GM18502 (cell line): ENCODE data around the gene DYRK2.

Experiments
- ATAC-seq: cut with Tn5 transposase; IDR thresholded peaks from one replicate; pipeline ENCODE4 v1.9.1; 2021; ENCODE audit warnings: mild to moderate bottlenecking; ENCODE audit not compliant: unreplicated experiment, poor library complexity

The DYRK2 gene

DNA sequence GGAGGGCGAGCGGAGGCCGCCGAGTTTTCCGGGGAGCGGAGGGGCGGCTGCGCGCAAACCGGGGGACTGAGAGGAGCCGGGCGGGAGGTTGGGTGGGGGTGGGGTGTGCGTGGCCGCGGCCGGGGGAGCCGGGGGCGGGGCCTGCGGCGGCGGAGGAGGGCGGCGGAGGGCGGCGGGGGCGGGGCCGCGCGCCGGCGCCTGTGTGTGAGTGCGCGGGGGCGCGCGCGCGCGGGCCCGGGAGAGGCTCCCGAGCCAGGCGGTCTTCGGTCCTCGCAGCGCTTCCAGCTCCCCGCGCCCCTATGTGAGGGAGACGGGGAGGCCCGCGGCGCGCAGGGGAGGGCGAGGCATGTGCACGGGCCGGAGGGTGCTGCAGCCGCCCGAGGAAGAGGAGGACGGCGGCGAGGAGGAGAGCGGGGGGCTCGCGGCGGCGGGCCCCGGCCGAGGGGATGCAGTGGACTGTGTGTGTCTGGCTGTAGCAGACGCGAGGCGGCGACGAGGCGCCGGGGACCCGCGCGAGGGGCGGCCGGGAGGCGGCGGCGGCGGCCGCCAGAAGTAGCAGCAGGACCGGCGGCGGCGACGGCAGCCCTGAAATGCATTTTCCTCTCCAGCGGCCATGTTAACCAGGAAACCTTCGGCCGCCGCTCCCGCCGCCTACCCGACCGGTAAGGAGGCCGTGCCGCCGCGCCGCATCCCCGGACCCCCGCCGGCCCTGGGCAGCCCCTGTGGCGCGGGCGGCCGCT, at the start of gene DYRK2:
DYRK2 (plus strand) TSS at position 225 of the 740 bp plus-strand sequence; CDS start at position 614, 389 bp downstream.
- peak; percentile 67 for ATAC-seq

GRCh38 chr12:67599691-67600090, 48.9 kb upstream of the DYRK2 start:
- ATAC-seq, result no peak

GRCh38 chr12:67601126-67601525, 47.4 kb upstream of the DYRK2 start:
- no peak for ATAC-seq

DNA sequence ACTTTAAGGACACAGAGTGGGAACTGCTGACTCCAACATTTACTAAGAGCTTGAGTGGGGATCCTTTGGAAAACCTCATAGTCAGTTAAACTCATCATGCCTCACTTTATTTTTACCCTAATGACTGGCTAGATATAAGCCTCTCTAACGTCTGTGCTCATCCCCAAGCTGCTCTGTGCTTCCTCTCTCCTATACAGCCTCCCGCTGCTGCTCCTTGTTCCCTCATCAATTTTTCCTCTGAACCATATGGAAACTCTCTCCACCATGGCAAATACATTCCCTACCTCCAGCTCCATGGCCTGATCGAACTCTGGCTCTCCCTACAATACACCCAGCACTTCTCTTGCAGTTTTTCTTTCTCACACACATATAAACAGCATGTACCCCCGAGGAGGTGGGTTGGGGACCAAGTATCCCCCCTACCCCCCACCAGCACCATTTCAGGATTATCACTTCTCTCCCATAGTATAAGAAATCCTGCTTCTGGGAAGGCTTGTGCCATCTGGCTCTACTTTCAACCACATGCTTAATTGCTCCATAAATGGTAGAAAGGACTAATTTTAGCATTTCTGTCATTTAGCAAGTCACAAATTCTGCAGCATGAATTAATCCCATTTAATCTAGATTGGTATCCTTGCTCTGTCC, 39.2 kb upstream of the DYRK2 start:
- ATAC-seq, result no peak

DNA sequence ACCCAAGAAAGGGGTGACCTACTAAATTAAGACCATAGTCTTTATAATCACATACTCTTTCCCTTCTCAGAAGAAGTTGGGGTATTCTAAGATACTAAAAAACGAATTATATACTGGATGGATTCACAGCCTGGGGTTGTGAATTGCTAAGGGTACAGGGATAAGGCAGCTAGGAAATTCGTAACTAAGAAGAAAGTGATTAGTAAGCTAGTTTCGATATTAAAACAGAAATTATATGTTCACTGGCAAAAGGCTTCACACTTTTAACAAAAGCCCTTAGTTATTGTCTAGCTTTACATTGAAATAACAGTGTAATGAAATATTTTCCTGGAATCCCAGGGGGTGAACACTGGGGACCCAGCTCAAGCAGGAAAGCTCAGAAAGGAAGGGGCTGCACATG, 35.5 kb upstream of the DYRK2 start:
- no peak for ATAC-seq

GRCh38 chr12:67617629-67618028, 30.9 kb upstream of the DYRK2 start:
- ATAC-seq, result no peak

DNA sequence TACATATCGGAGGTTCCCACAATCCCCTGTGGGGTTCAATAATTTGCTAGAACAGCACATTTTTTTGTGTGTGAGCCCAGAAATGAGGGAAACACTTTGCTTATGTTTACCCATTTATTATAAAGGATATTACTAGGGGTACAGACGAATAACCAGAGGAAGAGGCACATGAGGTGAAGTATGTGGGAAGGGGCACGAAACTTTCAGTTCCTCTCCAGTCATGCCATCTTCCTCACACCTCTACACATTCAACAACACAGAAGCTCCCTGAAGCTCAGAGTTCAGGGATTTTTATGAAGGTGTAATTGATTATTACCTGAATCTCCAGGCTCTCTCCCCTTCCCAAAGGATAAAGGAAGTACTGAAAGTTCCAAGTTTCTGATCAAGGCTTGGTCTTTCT, 30.2 kb upstream of the DYRK2 start:
- ATAC-seq, result no peak

GRCh38 chr12:67621112-67621511, 27.4 kb upstream of the DYRK2 start:
- no peak for ATAC-seq

DNA sequence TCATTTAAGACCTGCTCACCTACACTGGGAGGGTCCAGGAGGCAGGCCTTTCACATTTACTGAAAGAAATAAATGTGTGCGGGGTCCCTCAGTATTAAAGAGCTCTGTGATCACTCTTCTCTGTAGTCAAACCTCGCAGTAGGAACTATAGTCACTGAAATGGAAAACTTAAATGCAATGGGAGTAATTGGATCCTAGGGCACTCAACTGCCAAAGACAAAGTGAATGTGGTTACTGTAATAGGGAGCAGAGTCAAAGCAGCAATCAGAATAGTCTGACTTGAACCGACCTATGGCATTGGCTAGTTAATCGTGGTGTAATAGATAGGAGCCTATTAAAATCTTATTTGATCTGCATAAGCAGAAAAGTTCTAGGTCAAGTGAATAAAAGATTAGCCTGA, 26.6 kb upstream of the DYRK2 start:
- no peak for ATAC-seq

DNA sequence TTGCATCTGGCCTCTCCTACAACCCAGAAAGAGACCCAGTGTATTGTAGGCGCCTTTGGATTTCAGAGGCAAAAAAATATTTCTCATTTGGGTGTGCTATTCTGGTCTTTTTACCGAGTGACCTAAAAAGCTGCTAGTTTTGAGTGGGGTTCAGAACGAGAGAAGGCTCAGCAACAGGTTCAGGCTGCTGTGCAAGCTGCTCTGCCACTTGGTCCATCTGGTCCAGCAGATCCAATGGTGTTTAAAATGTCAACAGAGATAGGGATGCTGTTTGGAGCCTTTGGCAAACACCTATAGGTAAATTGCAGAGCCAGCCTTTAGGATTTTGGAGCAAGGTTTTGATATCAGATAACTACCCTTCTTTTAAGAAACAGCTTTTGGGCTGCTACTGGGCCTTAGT, 25.3 kb upstream of the DYRK2 start:
- ATAC-seq, result no peak

DNA sequence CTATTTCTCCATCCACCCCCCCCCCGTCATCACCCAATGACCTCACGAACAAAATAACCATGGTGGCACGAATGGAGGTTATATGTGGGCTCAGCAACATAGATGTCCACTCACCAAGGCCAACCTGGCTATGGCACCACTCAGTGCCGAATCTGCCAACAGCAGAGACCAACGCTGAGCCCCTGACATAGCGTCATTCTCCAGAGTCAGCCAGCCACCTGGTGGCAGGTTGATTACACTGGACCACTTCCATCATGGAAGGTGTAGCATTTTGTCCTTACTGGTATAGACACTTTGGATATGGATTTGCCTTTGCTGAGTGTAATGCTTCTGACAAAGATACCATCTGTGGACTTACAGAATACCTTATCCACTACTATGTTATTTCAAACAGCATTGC, 24.2 kb upstream of the DYRK2 start:
- ATAC-seq, result no peak

DNA sequence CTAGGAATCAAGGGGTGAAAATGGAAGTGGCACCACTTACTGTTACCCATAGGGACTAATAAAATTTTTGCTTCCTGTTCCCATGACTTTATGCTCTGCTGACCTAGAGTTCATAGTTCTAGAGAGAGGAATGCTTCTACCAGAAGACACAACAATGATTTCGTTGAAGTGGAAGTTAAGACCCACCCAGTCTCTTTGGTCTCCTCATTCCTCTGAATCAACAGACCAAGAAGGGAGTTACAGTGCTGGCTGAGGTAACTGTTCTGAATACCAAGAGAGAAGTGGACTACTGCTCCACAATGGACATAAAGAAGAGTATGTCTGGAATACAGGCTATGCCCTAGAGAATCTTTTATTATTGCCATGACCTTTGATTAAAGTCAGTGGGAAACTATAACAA, 23.5 kb upstream of the DYRK2 start:
- ATAC-seq, result no peak

DNA sequence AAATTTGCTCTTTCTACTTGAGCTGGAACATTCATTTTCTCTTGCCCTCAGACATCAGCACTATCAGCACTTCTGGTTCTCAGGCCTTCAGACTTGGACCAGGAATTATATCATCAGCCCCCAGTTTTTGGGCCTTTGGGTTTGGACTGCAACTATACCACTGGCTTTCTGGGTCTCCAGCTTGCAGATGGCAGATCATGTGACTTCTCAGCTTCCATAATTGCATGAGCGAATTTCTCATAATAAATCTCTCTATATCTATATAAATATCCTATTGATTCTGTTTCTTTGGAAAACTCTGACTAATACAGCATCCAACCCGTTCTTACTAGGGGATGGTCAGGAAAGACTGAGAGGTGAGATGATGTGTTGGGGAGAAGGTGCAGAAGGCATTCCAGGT, 22.4 kb upstream of the DYRK2 start:
- ATAC-seq, result no peak

DNA sequence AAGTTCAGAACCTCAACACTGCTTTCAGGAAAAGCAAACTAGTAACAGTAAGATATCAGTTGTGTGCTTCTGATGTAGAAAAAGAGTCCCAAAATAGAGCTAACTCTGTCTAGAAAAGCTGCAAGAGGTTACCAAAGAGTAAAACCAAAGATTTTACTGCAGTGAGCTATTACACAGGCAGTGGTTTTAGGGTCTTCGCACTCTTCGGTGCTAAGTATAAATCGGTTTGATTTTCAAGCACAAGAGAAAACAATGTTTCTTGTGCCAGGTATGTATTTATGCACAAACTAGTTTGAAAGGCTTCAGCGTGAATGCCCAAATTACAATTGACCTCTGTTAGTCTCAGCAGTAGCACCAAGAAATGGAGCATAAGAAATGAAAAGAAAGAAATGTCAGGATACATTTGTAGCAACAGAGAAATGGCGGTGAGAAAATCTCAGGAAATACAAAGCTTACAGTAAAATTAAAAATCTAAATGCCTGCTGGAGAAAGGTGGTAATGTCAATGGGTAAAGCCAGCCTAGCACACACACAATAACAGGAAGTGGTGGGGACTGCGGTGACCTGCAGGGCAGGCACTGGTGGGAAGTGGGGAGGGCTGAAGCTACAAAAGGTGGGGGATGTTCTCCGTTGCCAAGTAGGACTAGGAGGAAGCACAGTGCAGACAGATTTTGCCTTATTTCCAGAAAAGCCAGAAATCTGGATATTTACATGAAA, 18.0 kb upstream of the DYRK2 start:
- peak; percentile 98 for ATAC-seq

DNA sequence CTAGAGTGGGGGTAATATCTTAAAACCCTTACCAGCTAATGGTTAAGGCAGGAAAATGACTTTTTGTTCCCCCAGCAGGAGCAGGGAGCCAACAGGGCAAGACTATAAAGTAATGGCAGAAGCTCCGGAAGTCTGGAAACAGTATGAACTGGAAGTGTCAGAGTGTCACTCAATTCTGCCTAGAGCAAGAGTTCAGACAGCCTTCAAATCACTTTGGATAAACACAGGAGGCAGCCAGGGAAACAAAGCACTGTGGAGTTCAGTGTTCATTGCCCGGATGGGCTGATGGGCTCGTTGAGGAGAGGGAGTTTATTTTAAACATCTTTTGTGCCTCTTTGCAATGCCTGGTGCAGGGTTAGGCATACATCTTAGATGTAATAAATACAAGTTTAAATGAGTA, 16.5 kb upstream of the DYRK2 start:
- no peak for ATAC-seq

DNA sequence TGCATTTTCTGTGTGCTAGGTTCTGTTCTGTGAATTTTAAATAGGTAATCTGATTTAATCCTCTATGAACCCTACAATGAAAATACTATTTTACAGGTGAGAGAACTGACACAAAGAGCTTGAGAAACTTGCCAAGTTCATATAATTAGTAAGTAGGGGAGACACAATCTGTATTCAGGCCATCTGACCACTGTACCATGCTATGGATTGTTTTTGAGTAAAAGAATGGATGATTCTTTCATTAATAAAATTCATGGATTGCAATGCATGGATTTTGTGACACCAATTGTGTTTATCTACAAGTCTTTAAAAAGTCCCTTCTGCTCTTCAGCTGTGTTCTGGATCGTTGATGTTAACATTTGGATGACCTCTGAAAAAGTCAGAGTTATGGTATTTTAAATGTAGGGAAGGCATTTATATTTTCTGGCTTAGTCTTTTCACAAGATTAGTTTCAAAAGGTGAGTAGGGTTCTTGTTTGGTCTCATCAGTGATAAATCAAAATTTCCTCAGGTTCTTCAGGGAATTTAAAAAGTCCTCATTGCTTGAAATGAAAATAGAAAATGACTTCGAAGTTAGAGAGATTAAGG, 15.4 kb upstream of the DYRK2 start:
- ATAC-seq, result no peak

DNA sequence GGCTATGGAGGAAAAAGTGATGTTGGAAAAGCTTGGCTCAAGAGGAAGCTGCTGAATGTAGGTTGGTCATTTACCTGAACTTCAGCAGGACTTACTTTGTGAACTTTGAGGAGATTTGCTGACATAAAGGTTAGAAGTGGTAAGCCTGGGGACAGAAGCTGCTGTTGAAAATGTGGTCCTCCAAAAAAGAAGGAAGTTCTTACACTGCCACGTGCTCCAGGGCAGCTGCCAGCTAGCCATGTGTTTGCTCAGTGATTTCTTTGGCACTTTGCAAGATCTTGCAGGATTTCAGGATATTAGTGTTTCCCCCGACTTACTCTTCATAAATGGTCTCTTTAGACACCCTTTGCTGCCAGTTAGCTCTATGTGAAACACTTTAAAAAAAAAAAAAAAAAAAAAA, 14.8 kb upstream of the DYRK2 start:
- ATAC-seq, result no peak

DNA sequence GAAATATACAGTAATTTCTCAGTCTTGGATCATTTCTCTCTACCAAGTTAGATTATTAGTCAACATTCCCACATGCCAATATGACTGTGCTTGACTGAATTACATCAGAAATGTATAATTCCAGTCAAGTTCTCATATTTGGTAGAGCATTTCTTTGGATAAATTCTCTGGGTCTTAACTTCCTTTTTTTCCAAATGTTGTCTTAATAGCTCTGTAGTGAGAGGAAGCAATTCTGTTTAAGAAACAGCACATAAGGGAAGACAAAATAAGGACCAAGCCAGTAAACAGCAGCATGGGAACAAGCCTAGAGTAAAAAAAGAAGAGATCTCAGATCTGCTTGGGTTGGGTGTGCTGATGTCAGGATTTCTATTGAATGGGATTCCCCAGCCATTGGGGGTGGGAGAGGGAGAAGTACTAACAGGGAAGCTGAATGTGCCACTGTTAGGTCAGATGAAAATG, 14.2 kb upstream of the DYRK2 start:
- no peak for ATAC-seq

DNA sequence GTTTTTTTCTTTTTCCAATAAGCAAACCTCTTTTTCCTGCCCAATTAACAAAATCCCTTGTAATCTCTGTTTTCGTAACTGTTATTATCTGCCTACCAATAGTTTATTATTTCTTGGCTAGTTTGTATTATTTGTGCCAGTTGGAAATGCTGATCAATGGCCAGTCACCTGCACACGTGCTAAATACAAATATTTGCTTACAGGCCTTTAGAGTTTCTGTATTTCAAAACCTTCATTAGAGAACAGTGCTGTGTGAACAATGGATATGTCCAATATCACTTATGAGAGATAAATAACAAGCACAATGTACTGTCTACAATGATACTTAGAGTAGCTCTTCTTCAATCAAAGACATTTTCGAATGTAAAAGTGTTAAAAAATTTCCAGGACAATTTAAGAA, 10.8 kb upstream of the DYRK2 start:
- no peak for ATAC-seq

DNA sequence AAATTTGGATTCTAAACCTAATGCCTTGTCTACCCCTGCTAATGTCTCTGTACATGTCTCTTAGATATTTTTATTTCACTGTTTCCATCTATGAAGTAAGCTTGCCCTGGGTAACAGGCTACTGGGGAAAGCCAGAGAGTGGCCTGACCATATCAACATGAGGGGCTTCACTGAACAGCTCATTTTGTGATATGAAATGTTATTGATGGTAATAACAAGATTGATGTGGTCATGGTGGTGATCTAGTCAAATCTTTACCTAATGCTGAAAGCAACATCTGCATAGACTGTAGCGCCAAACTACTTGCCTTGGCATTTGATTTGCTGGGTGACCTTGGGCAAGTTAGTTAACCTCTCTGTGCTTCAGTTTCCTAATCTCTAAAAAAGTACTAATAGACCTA, 9.9 kb upstream of the DYRK2 start:
- ATAC-seq, result no peak

DNA sequence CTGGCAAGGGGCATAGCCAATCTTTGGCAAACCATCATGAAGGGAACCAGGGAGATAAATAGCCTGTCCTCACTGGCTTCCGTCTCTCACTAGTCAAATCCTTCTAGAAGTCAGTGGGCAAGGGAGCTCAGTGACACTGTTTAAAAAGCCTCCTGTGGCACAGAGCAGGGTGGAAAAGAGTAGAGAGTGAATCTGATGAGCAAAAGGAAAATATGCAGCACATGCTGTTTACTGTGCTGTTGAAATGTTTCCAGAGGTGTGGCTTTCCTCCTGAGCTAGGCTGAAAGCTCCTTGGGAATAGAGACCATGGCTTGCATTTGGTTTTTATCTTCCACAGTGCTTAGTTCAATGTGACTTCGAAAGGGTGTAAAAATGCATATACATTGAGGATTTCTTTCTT, 7.7 kb upstream of the DYRK2 start:
- ATAC-seq, result no peak
